Pancreas (tissue), 10 donors: ENCODE data around the gene NEK7. TPM values are rescaled to one million over a fixed set of nuclear protein-coding genes. Genes with fewer than 3 reads are reported as not detected.

Source experiments
- ATAC-seq, 4 donors: fragments of 200-7000 bp; cut with Tn5 transposase; one replicate each; pipeline versions ENCODE4 v1.8.0 to v1.9.1; 2020; ENCODE audit warnings: mild to moderate bottlenecking in 4 of 4, moderate library complexity in 4 of 4
- DNase-seq, 6 donors: peaks; one replicate each; pipeline ENCODE4 v3.0.0-alpha.2; 2020
- FAIRE-seq: peaks from 2 replicates; lab custom pipeline; 2012; peaks lifted over from hg19 to GRCh38; lab: Jason Lieb, UNC
- H3K27ac ChIP-seq, 4 donors: fragments of 200-600 bp; sonication (generic); 1 replicate in 3 of 4; 2 replicates in 1 of 4; pipeline versions ENCODE4 v1.5.0 to v1.8.0; 2020
- H3K27me3 ChIP-seq, 4 donors: fragments of 200-600 bp; one replicate each; pipeline ENCODE4 v1.8.0; 2021
- H3K36me3 ChIP-seq, 3 donors: fragments of 200-600 bp; sonication (generic) in 1 of 3; one replicate each; pipeline versions ENCODE4 v1.5.0 to v1.8.0; 2020 to 2021
- H3K4me1 ChIP-seq, 3 donors: fragments of 200-600 bp; one replicate each; pipeline ENCODE4 v1.8.0; 2021
- H3K4me3 ChIP-seq, 4 donors: fragments of 200-600 bp; sonication (generic) in 2 of 4; one replicate each; pipeline versions ENCODE4 v1.5.0 to v1.8.0; 2020 to 2021
- H3K9me3 ChIP-seq, 4 donors: fragments of 200-600 bp; one replicate each; pipeline ENCODE4 v1.8.0; 2021
- CTCF ChIP-seq, 4 donors: fragments of 200-600 bp; sonication (generic) in 3 of 4; IDR thresholded peaks; one replicate each; pipeline versions ENCODE4 v1.5.0 to v1.8.0; 2021; ENCODE audit warnings: antibody characterized with exemption in 4 of 4
- WGBS, 2 donors: extraction: QIAGEN DNeasy Blood & Tissue Kit; methylation state at CpG; one replicate each; pipeline ENCODE4 v1.1.7; 2013; 5-methylcytosine and 5-hydroxymethylcytosine counted together
- intact Hi-C, 3 donors: fragments of 100-400 bp; cut with DNase I; formaldehyde crosslinking; loops; one replicate each; pipeline versions ENCODE4 v1.11.1 to v1.14.2; 2022
- polyA plus RNA-seq, 2 donors: library from polyadenylated mRNA; stranded (reverse); fragments of 200-250 nt; gene quantifications; one replicate each; pipeline ENCODE4 v1.2.3, GENCODE V29; 2013
- total RNA-seq, 6 donors: library from RNA; stranded (reverse); fragmentation: NEBNext Ultra II Directional in 4 of 6; extraction: Animal tissue kit (Norgen Biotek cat#: 25700) in 4 of 6; gene quantifications; one replicate each; pipeline versions ENCODE4 v1.2.1 to v1.2.4, GENCODE V29; 2021 to 2023
- donor health status: healthy with polysubstance abuse.
- donor health status: DM: no; HTN: no; CAD: no; lungs with moderate emphysema.
- donor health status: DM: no; HTN: no; CAD: no.
- donor health status: control.
- donor health status: control.
- donor health status: Bipolar disorder and iron deficiency.
- donor health status: DM: yes; HTN: yes; CAD: no.
- donor health status: DM: no; HTN: no; CAD: no.
- donor health status: DM: no; HTN: no; CAD: no.
- donor health status: DM: yes; HTN: yes; CAD: no.

NEK7 gene
- total and polyA plus RNA-seq, 8 donors, result 8.0 to 36.3 (median 20.9) TPM

GRCh38 chr1:198196630-198197029, 39.8 kb downstream of the NEK7 start:
- no peak for TF ChIP-seq CTCF (IDR thresholded peaks at IDR 0.05)
- 90 to 98% methylated on average over 3 of the region's 3 CpGs for WGBS, 2 donors
- no peak for ATAC-seq

GRCh38 chr1:198197285-198197684, 40.5 kb downstream of the NEK7 start:
- no peak for ATAC-seq
- H3K9me3 ChIP-seq, result no peaks in the 10 kb centered on the region
- no peak for DNase-seq
- no peak for FAIRE-seq
- no peaks in the 10 kb centered on the region for H3K36me3 ChIP-seq
- H3K27me3 ChIP-seq, result no peaks in the 10 kb centered on the region
- TF ChIP-seq CTCF (IDR thresholded peaks at IDR 0.05), result no peak
- 93 to 95% methylated on average over 1 of the region's 1 CpG for WGBS, 2 donors
- H3K4me3 ChIP-seq, result no peak overlapping the region
- intact Hi-C loops, result no loop called here
- H3K27ac ChIP-seq, result no peak overlapping the region
- H3K4me1 ChIP-seq, result peaks cover 0 to 12% (median 5%) of the 10 kb centered on the region in 3 donors

More at GRCh38 chr1:198196630-198197029, 39.8 kb downstream of the NEK7 start:
- Histone ChIP-seq H3K9me3 (no peaks in the 10 kb centered on the region), H3K4me3 (no peak overlapping the region), H3K36me3 (no peaks in the 10 kb centered on the region), H3K4me1 (peaks cover 0 to 18% (median 8%) of the 10 kb centered on the region in 3 donors), H3K27me3 (no peaks in the 10 kb centered on the region), H3K27ac (no peak overlapping the region)
- FAIRE-seq, result no peak
- intact Hi-C loops, result no loop called here
- no peak for DNase-seq

- no peaks in the 10 kb centered on the region for H3K27me3 ChIP-seq
- H3K4me1 ChIP-seq, result peaks cover 0 to 4% (median 3%) of the 10 kb centered on the region in 3 donors
- FAIRE-seq, result no peak
- no peak overlapping the region for H3K27ac ChIP-seq
- intact Hi-C loops, result no loop called here
- no peaks in the 10 kb centered on the region for H3K36me3 ChIP-seq
- H3K9me3 ChIP-seq, result no peaks in the 10 kb centered on the region
- no peak for DNase-seq
- peak in 2 of 4 donors; percentile 28 to 38 for ATAC-seq
- no peak overlapping the region for H3K4me3 ChIP-seq
- no peak for TF ChIP-seq CTCF (IDR thresholded peaks at IDR 0.05)
These were observed 42.3 kb downstream of the NEK7 start for GRCh38 chr1:198199105-198199504.

GRCh38 chr1:198201956-198202784, 45.4 kb downstream of the NEK7 start:
- no peak for TF ChIP-seq CTCF (IDR thresholded peaks at IDR 0.05)
- ATAC-seq (peak in 2 of 4 donors; percentile 34 to 65), FAIRE-seq (no peak), DNase-seq (no peak)
- no peak overlapping the region for H3K27ac ChIP-seq
- no peaks in the 10 kb centered on the region for H3K27me3 ChIP-seq
- H3K36me3 ChIP-seq, result no peaks in the 10 kb centered on the region
- no peak overlapping the region for H3K4me3 ChIP-seq
- intact Hi-C loops, result no loop called here
- H3K9me3 ChIP-seq, result no peaks in the 10 kb centered on the region
- H3K4me1 ChIP-seq, result peaks cover 0 to 4% (median 3%) of the 10 kb centered on the region in 3 donors
- WGBS, 2 donors, result 86 to 90% methylated on average over 10 of the region's 10 CpGs

- H3K9me3 ChIP-seq, result no peaks in the 10 kb centered on the region
- H3K4me1 ChIP-seq, result peaks cover 0 to 4% (median 3%) of the 10 kb centered on the region in 3 donors
- 89 to 96% methylated on average over 1 of the region's 1 CpG for WGBS, 2 donors
- FAIRE-seq, result no peak
- H3K4me3 ChIP-seq, result no peak overlapping the region
- DNase-seq, result no peak
- TF ChIP-seq CTCF (IDR thresholded peaks at IDR 0.05), result no peak
- H3K27ac ChIP-seq, result no peak overlapping the region
- no peaks in the 10 kb centered on the region for H3K27me3 ChIP-seq
- intact Hi-C loops, result no loop called here
- ATAC-seq, result no peak
- no peaks in the 10 kb centered on the region for H3K36me3 ChIP-seq
These were observed 46.6 kb downstream of the NEK7 start for GRCh38 chr1:198203434-198203833.
